WTC11 (cell line): Measurements from ENCODE around the gene GNA12.

Experiments used
- E2F4 ChIP-seq: sonication (generic); formaldehyde crosslinking; IDR thresholded peaks from 2 replicates; pipeline ENCODE4 v1.8.1; 2022; ENCODE audit warnings: low read depth, mild to moderate bottlenecking, moderate library complexity, missing genetic modification reagents, borderline replicate concordance
- SP1 ChIP-seq: sonication (generic); formaldehyde crosslinking; conservative IDR thresholded peaks from 2 replicates; pipeline ENCODE4 v1.8.1; 2022; ENCODE audit warnings: missing genetic modification reagents

GRCh38 chr7:2775785-2776184 is 68.3 kb downstream of the GNA12 start:
- TF ChIP-seq E2F4 (CRISPR knock-in tag) = no peak
- no peak for TF ChIP-seq SP1 (CRISPR knock-in tag)
